Ishikawa (cell line): ENCODE measurements around the gene HES7.

Source experiments
- CEBPB ChIP-seq: IDR thresholded peaks from 2 replicates; pipeline ENCODE4 v1.6.1; 2012
- CREB1 ChIP-seq: IDR thresholded peaks from 2 replicates; pipeline ENCODE4 v1.6.1; 2012; ENCODE audit warnings: low read depth
- EGR1 ChIP-seq: IDR thresholded peaks from 2 replicates; pipeline ENCODE4 v1.6.1; 2012
- EP300 ChIP-seq: IDR thresholded peaks from 2 replicates; pipeline ENCODE4 v1.6.1; 2012; ENCODE audit warnings: borderline replicate concordance
- FOXM1 ChIP-seq: IDR thresholded peaks from 2 replicates; pipeline ENCODE4 v1.6.1; 2012; ENCODE audit warnings: low read depth, borderline replicate concordance
- MAX ChIP-seq: IDR thresholded peaks from 2 replicates; pipeline ENCODE4 v1.6.1; 2012
- NFIC ChIP-seq: IDR thresholded peaks from 2 replicates; pipeline ENCODE4 v1.6.1; 2012
- RAD21 ChIP-seq: IDR thresholded peaks from 2 replicates; pipeline ENCODE4 v1.6.1; 2012; ENCODE audit warnings: low read depth
- REST ChIP-seq: IDR thresholded peaks from 2 replicates; pipeline ENCODE4 v1.6.1; 2012; ENCODE audit warnings: low read depth, mild to moderate bottlenecking
- TAF1 ChIP-seq: IDR thresholded peaks from 2 replicates; pipeline ENCODE4 v1.6.1; 2012; ENCODE audit warnings: low read depth, mild to moderate bottlenecking
- TCF12 ChIP-seq: IDR thresholded peaks from 2 replicates; pipeline ENCODE4 v1.6.1; 2012; ENCODE audit warnings: low read depth
- TEAD4 ChIP-seq: IDR thresholded peaks from 2 replicates; pipeline ENCODE4 v1.6.1; 2012
- USF1 ChIP-seq: IDR thresholded peaks from 2 replicates; pipeline ENCODE4 v1.6.1; 2012
- YY1 ChIP-seq: IDR thresholded peaks from 2 replicates; pipeline ENCODE4 v1.6.1; 2012; ENCODE audit warnings: low read depth
- ZBTB7A ChIP-seq: IDR thresholded peaks from 2 replicates; pipeline ENCODE4 v1.6.1; 2012; ENCODE audit warnings: low read depth

The HES7 gene

GRCh38 chr17:8089728-8090127, 34.2 kb downstream of the HES7 start:
- no peak for TF ChIP-seq TCF12
- no peak for TF ChIP-seq TAF1
- TF ChIP-seq RAD21, result no peak
- TF ChIP-seq FOXM1, result no peak

- no peak for TF ChIP-seq NFIC
- TF ChIP-seq EP300, result no peak
- no peak for TF ChIP-seq MAX
Observed at GRCh38 chr17:8087952-8088230, 36.0 kb downstream of the HES7 start.

- no peak for TF ChIP-seq CREB1
- no peak for TF ChIP-seq YY1
- no peak for TF ChIP-seq USF1
- TF ChIP-seq ZBTB7A, result no peak
- TF ChIP-seq REST, result no peak
- TF ChIP-seq MAX, result no peak
- TF ChIP-seq FOXM1, result no peak
- no peak for TF ChIP-seq RAD21
- no peak for TF ChIP-seq NFIC
- no peak for TF ChIP-seq EGR1
- no peak for TF ChIP-seq EP300
Observed at GRCh38 chr17:8087075-8087951, 36.6 kb downstream of the HES7 start, which contains the start of gene ALOX12B. Gene ALOX12B, minus strand, starts transcription at chr17:8087716. Its CDS starts 274 bp downstream, at chr17:8087442.

GRCh38 chr17:8084250-8084649, 39.7 kb downstream of the HES7 start:
- no peak for TF ChIP-seq EP300
- no peak for TF ChIP-seq YY1
- no peak for TF ChIP-seq REST
- TF ChIP-seq TCF12, result no peak
- no peak for TF ChIP-seq FOXM1
- no peak for TF ChIP-seq TEAD4
- no peak for TF ChIP-seq CREB1
- no peak for TF ChIP-seq NFIC
- TF ChIP-seq CEBPB, result no peak
- TF ChIP-seq EGR1, result no peak
- TF ChIP-seq TAF1, result no peak
- no peak for TF ChIP-seq USF1
- no peak for TF ChIP-seq RAD21
- no peak for TF ChIP-seq ZBTB7A

- TF ChIP-seq CEBPB (no peak), TCF12 (no peak)
Observed at GRCh38 chr17:8082292-8082691, 41.6 kb downstream of the HES7 start.

GRCh38 chr17:8081876-8082275, 42.0 kb downstream of the HES7 start:
- TF ChIP-seq TEAD4 (no peak), CREB1 (no peak), EGR1 (no peak)

- TF ChIP-seq YY1, result no peak
- TF ChIP-seq CREB1, result no peak
- TF ChIP-seq ZBTB7A, result no peak
- TF ChIP-seq MAX, result no peak
- no peak for TF ChIP-seq TEAD4
- TF ChIP-seq TCF12, result no peak
- TF ChIP-seq TAF1, result no peak
- TF ChIP-seq CEBPB, result no peak
- no peak for TF ChIP-seq RAD21
- TF ChIP-seq EP300, result no peak
- no peak for TF ChIP-seq NFIC
- TF ChIP-seq FOXM1, result no peak
- TF ChIP-seq REST, result no peak
- TF ChIP-seq USF1, result no peak
- no peak for TF ChIP-seq EGR1
Observed at GRCh38 chr17:8080799-8081219, 43.1 kb downstream of the HES7 start.
